ENCODE results near the gene NEU4.
"Not testable (repeated sequence)": the region's sequence is repeated elsewhere in the genome, so short reads cannot be mapped to it uniquely, and the experiment has no call there.

NEU4 gene

GRCh38 chr2:241811952-241812729 lies 3.1 kb downstream of the NEU4 start:
- FAIRE-seq (no peak), DNase-seq (ENCODE audit: low spot score) (no peak)

GRCh38 chr2:241812730-241813643 lies 4.0 kb downstream of the NEU4 start:
- DNase-seq (ENCODE audit: low spot score), result no peak
- no peak for FAIRE-seq

GRCh38 chr2:241813644-241814392 lies 4.8 kb downstream of the NEU4 start:
- DNase-seq (ENCODE audit: low spot score) (no peak), FAIRE-seq (no peak)

GRCh38 chr2:241814393-241814642 lies 5.3 kb downstream of the NEU4 start:
- FAIRE-seq (no peak), DNase-seq (ENCODE audit: low spot score) (no peak)

GRCh38 chr2:241814643-241815476 lies 5.9 kb downstream of the NEU4 start:
- FAIRE-seq (no peak), DNase-seq (ENCODE audit: low spot score) (no peak)

GRCh38 chr2:241815477-241816430 lies 6.8 kb downstream of the NEU4 start:
- DNase-seq (ENCODE audit: low spot score) (no peak), FAIRE-seq (no peak)

GRCh38 chr2:241816431-241817121 lies 7.6 kb downstream of the NEU4 start:
- FAIRE-seq (no peak), DNase-seq (ENCODE audit: low spot score) (no peak)

- no peak for DNase-seq (ENCODE audit: low spot score)
- no peak for FAIRE-seq
These were observed 8.3 kb downstream of the NEU4 start for GRCh38 chr2:241817126-241817820.

GRCh38 chr2:241817821-241818215 lies 8.8 kb downstream of the NEU4 start:
- not testable (repeated sequence) for DNase-seq (ENCODE audit: low spot score); FAIRE-seq

- DNase-seq (ENCODE audit: low spot score), result no peak
These were observed 9.4 kb downstream of the NEU4 start for GRCh38 chr2:241818229-241818942.

GRCh38 chr2:241818943-241819270 lies 9.9 kb downstream of the NEU4 start:
- FAIRE-seq (no peak), DNase-seq (ENCODE audit: low spot score) (no peak)

More at GRCh38 chr2:241818229-241818942, 9.4 kb downstream of the NEU4 start:
- FAIRE-seq, result no peak

GRCh38 chr2:241819947-241820624 lies 11.1 kb downstream of the NEU4 start:
- DNase-seq (ENCODE audit: low spot score); FAIRE-seq: not testable (repeated sequence)

- no peak for DNase-seq (ENCODE audit: low spot score)
- no peak for FAIRE-seq
These were observed 11.8 kb downstream of the NEU4 start for GRCh38 chr2:241820625-241821384.

GRCh38 chr2:241821460-241822263 lies 12.7 kb downstream of the NEU4 start:
- DNase-seq (ENCODE audit: low spot score) (no peak), FAIRE-seq (no peak)

- DNase-seq (ENCODE audit: low spot score), result no peak
- no peak for FAIRE-seq
These were observed 13.3 kb downstream of the NEU4 start for GRCh38 chr2:241822264-241822623.

All from urothelium cell line (cell line).